Choroid plexus epithelial cell (primary cell): ENCODE measurements around the gene RHOB.

Experiments used
- DNase-seq: peaks from one replicate; pipeline ENCODE4 v3.0.0-alpha.2; 2010; ENCODE audit warnings: low read depth
- H3K4me3 ChIP-seq: 2 replicates; pipeline ENCODE4 v1.5.1; 2011; ENCODE audit warnings: low read depth, mild to moderate bottlenecking, control low read depth, low read length, moderate library complexity
- TF ChIP-seq, protein P1 (sequence below): conservative IDR thresholded peaks from 2 replicates; pipeline ENCODE4 v1.5.1; 2011; ENCODE audit warnings: low read depth, mild to moderate bottlenecking, control low read depth, inconsistent platforms, low read length, moderate library complexity

Gene RHOB

DNA sequence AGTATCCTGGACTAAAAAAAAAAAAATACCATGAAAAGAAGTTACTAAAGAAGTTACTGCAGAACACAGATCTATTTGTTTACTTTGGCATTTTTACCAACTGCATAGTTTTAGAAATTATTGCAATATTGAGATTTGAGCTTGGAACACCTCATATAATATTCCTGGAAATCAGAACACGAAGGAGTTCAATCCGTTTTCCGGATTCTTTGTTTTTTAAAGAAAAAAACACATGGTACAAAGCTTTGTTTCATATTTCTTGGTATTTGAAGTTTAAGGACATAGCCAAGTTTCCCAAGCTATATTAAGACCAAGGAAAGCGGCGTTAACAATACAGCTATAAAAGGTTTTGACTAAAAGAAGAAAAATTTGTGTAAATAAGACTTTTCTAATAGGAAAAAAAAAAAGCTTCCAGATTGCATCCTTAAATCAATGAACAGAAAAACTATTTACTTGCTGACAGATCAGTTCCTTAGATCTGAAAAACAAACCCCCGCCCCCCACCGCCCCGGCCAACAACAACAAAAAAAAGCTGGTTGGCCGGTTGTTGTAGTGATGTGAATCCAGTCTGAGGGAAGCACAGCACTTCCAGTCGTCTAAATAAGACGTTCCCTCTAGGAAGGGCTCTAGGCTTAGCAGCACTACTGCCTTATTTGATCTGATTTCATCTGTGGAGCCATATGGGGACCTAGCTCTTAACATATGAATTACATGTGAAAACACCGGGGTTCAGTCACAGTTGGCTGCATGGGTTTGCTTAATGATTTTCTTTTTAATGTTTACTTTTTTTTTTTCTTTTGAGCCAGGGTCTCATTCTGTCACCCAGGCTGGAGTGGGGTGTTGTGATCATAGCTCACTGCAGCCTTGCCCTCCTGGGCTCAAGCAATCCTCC lies 2.5 kb upstream of the RHOB start:
- peak; percentile 79 for DNase-seq
- H3K4me3 ChIP-seq, result no peak overlapping the region
- TF ChIP-seq, protein P1, sequence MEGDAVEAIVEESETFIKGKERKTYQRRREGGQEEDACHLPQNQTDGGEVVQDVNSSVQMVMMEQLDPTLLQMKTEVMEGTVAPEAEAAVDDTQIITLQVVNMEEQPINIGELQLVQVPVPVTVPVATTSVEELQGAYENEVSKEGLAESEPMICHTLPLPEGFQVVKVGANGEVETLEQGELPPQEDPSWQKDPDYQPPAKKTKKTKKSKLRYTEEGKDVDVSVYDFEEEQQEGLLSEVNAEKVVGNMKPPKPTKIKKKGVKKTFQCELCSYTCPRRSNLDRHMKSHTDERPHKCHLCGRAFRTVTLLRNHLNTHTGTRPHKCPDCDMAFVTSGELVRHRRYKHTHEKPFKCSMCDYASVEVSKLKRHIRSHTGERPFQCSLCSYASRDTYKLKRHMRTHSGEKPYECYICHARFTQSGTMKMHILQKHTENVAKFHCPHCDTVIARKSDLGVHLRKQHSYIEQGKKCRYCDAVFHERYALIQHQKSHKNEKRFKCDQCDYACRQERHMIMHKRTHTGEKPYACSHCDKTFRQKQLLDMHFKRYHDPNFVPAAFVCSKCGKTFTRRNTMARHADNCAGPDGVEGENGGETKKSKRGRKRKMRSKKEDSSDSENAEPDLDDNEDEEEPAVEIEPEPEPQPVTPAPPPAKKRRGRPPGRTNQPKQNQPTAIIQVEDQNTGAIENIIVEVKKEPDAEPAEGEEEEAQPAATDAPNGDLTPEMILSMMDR, result no peak

DNA sequence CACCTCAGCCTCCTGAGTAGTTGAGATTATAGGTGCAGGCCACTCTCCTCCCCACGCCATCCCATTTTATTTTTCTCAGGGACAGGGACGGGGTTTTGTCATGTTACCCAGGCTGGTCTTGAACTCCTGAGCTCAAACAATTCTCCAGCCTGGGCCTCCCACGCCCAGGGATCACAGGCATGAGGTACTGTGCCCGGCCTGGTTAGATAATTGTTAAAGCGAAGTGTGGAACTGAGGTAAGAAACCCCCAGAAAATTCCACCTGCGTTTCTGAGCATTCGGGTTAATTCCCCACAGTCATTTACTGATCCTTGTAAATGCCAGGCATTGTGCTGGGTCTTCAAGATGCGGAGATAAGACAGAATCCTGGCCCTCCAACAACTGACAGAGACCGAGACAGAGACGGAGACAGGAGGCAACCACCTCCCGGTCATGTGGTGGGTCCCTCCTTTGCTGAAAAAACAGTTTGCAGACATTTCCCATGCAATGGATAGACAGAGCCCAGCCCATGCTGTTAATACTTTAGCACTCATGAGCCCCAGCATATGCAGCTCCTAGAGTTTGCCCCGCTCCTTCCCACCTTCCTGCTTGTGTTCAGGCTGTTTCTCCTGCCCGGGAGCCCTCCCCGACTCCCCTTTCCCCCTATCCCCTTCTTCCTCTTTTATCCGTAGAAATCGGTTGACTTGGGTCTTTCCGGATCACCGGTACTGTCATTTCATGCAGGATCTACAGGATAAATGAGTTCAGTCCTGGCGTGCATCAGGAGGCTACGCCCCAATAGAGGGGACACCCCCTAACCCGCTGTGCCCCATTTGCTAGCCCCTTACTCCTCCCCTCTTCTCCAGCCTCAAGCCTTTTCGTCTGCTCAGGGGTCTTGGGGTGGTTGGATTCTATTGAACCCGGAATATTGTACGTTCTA lies 1.6 kb upstream of the RHOB start:
- DNase-seq, result no peak
- no peak overlapping the region for H3K4me3 ChIP-seq
- TF ChIP-seq, protein P1, result no peak

DNA sequence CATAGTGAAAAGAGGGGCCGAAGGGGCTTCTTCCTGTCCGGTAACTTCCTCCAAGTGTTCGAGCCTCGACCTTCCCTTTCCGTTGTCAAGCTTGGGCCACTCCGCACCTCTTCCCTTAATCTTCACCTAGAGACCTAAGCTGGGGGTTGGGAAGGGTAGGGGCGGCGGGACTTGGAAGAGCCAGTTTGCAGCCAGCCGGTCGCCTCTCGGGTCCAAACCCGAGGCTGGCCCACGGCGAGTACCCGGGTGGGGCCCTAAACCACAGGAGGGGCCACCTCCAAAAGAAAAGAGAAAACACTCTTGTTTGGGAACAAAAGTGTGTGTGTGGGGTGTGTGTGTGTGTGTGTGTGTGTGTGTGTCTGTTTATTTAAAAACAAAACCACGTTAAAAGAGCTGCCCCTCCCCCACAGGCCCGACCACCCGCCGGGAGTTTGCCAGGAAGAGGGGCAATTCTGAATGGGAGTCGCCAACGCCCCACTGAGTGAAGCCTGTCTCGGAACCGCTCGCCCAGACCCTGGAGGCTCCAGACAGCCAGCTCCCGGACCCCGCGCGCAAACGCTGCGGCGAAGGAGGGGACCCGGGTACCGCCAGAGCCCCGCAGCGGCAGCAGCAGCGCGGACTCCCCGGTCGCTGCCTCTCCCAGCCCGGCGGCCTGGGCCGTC lies 488 bp upstream of the RHOB start:
- TF ChIP-seq, protein P1, result peak; percentile 1
- H3K4me3 ChIP-seq, result peak overlapping the region; percentile 76
- DNase-seq, result no peak

DNA sequence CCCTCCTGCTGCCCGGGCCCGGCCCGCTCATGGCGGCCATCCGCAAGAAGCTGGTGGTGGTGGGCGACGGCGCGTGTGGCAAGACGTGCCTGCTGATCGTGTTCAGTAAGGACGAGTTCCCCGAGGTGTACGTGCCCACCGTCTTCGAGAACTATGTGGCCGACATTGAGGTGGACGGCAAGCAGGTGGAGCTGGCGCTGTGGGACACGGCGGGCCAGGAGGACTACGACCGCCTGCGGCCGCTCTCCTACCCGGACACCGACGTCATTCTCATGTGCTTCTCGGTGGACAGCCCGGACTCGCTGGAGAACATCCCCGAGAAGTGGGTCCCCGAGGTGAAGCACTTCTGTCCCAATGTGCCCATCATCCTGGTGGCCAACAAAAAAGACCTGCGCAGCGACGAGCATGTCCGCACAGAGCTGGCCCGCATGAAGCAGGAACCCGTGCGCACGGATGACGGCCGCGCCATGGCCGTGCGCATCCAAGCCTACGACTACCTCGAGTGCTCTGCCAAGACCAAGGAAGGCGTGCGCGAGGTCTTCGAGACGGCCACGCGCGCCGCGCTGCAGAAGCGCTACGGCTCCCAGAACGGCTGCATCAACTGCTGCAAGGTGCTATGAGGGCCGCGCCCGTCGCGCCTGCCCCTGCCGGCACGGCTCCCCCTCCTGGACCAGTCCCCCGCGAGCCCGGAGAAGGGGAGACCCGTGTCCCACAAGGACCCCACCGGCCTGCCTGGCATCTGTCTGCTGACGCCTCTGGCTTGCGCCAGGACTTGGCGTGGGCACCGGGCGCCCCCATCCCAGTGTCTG lies 767 bp downstream of the RHOB start:
- peak overlapping the region; percentile 76 for H3K4me3 ChIP-seq
- peak; percentile 66 for DNase-seq
- TF ChIP-seq, protein P1, result no peak

DNA sequence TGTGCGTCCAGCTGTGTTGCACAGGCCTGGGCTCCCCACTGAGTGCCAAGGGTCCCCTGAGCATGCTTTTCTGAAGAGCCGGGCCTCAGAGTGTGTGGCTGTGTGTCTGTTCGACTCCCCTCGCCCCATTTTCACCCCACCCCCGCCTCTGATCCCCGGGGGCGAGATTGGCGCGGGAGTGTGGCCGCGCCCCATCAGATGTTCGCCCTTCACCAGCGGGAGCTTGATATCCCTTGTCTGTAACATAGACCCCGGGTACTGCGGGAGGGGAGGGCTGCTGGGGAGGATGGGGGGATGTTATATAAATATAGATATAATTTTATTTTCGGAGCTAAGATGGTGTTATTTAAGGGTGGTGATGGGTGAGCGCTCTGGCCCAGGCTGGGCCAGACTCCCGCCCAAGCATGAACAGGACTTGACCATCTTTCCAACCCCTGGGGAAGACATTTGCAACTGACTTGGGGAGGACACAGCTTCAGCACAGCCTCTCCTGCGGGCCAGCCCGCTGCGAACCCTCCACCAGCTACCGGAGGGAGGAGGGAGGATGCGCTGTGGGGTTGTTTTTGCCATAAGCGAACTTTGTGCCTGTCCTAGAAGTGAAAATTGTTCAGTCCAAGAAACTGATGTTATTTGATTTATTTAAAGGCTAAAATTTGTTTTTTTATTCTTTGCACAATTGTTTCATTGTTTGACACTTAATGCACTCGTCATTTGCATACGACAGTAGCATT lies 1.5 kb downstream of the RHOB start:
- TF ChIP-seq, protein P1, result no peak
- peak overlapping the region; percentile 76 for H3K4me3 ChIP-seq
- DNase-seq, result peak; percentile 46
